Sigmoid colon (tissue), 4 donors: Measurements from ENCODE around the gene CUX1.

ENCODE experiments used
- CTCF ChIP-seq, 4 experiments: fragments of 450-650 bp in 3 of 4; fragments of 200-600 bp in 1 of 4; IDR thresholded peaks; one replicate each; pipeline ENCODE4 v1.5.1; 2016 to 2019; ENCODE audit warnings: antibody characterized with exemption in 4 of 4, mild to moderate bottlenecking in 3 of 4, moderate library complexity in 2 of 4
- POLR2A ChIP-seq, 2 donors: fragments of 450-650 bp; IDR thresholded peaks; one replicate each; pipeline ENCODE4 v1.6.1; 2016; ENCODE audit warnings: antibody characterized with exemption in 2 of 2, mild to moderate bottlenecking in 2 of 2, moderate library complexity in 2 of 2
- POLR2AphosphoS5 ChIP-seq, 4 donors: sonication (generic); formaldehyde crosslinking; IDR thresholded peaks; one replicate each; pipeline ENCODE4 v1.6.1; 2017; ENCODE audit warnings: antibody characterized with exemption in 4 of 4

GRCh38 chr7:101856473-101857357 is 39.3 kb downstream of the CUX1 start:
- no peak for TF ChIP-seq POLR2A (IDR thresholded peaks at IDR 0.05)
- peak; percentile 39 to 62 (median 50) for TF ChIP-seq POLR2AphosphoS5 (IDR thresholded peaks at IDR 0.05)
- peak; percentile 51 to 67 (median 56) for TF ChIP-seq CTCF (IDR thresholded peaks at IDR 0.05)
